SU-DHL-6 (cell line): ENCODE measurements around the gene SNAPC3.
"Not testable (repeated sequence)": the region's sequence is repeated elsewhere in the genome, so short reads cannot be mapped to it uniquely, and the experiment has no call there.

Source experiments
- H2AFZ ChIP-seq: fragments of 200-600 bp; sonication (generic); 2 replicates; pipeline ENCODE4 v1.6.1; 2014; ENCODE audit warnings: low read depth, mild to moderate bottlenecking, moderate library complexity, mixed read lengths, antibody characterized with exemption, low read length; ENCODE audit not compliant: severe bottlenecking
- H3F3A ChIP-seq: fragments of 200-600 bp; shearing (Covaris generic); 2 replicates; pipeline ENCODE4 v1.6.0; 2016; ENCODE audit warnings: antibody characterized with exemption, mild to moderate bottlenecking; ENCODE audit not compliant: insufficient read depth
- H3K27ac ChIP-seq: fragments of 200-600 bp; sonication (generic); 2 replicates; pipeline ENCODE4 v1.5.1; 2016; ENCODE audit warnings: low read depth, mild to moderate bottlenecking, low read length, moderate library complexity, mixed read lengths
- H3K27me3 ChIP-seq: fragments of 200-600 bp; sonication (generic), shearing (Covaris generic); 2 replicates; pipeline ENCODE4 v1.6.0; 2014; ENCODE audit warnings: mild to moderate bottlenecking, low read length
- H3K36me3 ChIP-seq: fragments of 200-600 bp; sonication (generic); 2 replicates; pipeline ENCODE4 v1.6.1; 2014; ENCODE audit warnings: mild to moderate bottlenecking, low read length, mixed read lengths
- H3K4me2 ChIP-seq: fragments of 300-600, 200-600 bp; shearing (Covaris generic), sonication (generic); 2 replicates; pipeline ENCODE4 v1.6.0; 2014; ENCODE audit warnings: low read length, low read depth, mild to moderate bottlenecking; ENCODE audit not compliant: poor library complexity, severe bottlenecking
- H3K4me3 ChIP-seq: fragments of 200-600 bp; sonication (generic); 2 replicates; pipeline ENCODE4 v1.5.1; 2014; ENCODE audit warnings: antibody characterized with exemption, low read length, mild to moderate bottlenecking, mixed read lengths; ENCODE audit not compliant: insufficient read depth, poor library complexity, severe bottlenecking
- H3K79me2 ChIP-seq: fragments of 200-600 bp; sonication (generic); 2 replicates; pipeline ENCODE4 v1.6.1; 2014; ENCODE audit warnings: mild to moderate bottlenecking, low read length, moderate library complexity; ENCODE audit not compliant: insufficient read depth
- H3K9ac ChIP-seq: fragments of 200-600 bp; sonication (generic); 2 replicates; pipeline ENCODE4 v1.7.0; 2014; ENCODE audit warnings: mild to moderate bottlenecking, low read length
- H3K9me2 ChIP-seq: fragments of 200-600 bp; sonication (generic); replicated peaks from 2 replicates; pipeline ENCODE4 v1.6.1; 2014; ENCODE audit warnings: low read length; ENCODE audit not compliant: insufficient read depth
- H3K9me3 ChIP-seq: fragments of 200-600 bp; sonication (generic); 2 replicates; pipeline ENCODE4 v1.6.1; 2014; ENCODE audit warnings: low read length, mixed read lengths; ENCODE audit not compliant: insufficient read depth
- H4K20me1 ChIP-seq: fragments of 200-600 bp; sonication (generic); 2 replicates; pipeline ENCODE4 v1.6.1; 2014; ENCODE audit warnings: low read depth, mild to moderate bottlenecking, antibody characterized with exemption, low read length, moderate library complexity, mixed read lengths
- CTCF ChIP-seq: fragments of 200-600 bp; sonication (generic); IDR thresholded peaks from one replicate; pipeline ENCODE4 v1.5.1; 2017; ENCODE audit warnings: antibody characterized with exemption, mild to moderate bottlenecking, low read length, moderate library complexity; ENCODE audit not compliant: insufficient read depth, poor library complexity, severe bottlenecking
- EZH2phosphoT487 ChIP-seq: fragments of 200-600 bp; sonication (generic), shearing (Covaris generic); conservative IDR thresholded peaks from 2 replicates; pipeline ENCODE4 v1.6.1; 2018; ENCODE audit warnings: mild to moderate bottlenecking, antibody characterized with exemption, low read length, moderate library complexity, mixed read lengths

The SNAPC3 gene

DNA sequence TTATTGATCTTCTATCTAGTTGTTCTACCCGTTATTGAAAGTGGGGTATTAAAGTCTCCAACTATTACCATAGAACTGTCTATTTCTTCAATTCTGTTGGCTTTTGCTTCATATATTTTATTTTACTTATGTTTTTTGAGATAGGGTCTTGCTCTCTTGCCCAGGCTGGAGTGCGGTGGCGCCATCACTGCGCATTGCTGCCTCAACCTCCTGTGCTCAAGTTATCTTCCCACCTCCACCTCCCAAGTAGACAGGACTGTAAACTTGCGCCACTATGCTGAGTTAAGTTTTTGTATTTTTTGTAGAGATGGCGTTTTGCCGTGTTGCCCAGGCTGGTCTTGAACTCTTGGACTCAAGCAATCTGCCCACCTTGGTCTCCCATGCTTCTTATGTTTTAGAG is 16.2 kb downstream of the SNAPC3 start:
- Histone ChIP-seq H4K20me1 (no peaks in the 10 kb centered on the region), H3F3A (no peaks in the 10 kb centered on the region), H3K79me2 (peaks cover 27% of the 10 kb centered on the region), H3K4me2 (no peak overlapping the region), H3K9ac (no peak overlapping the region), H3K9me2 (no peaks in the 10 kb centered on the region), H3K27me3 (no peaks in the 10 kb centered on the region), H3K27ac (no peak overlapping the region), H3K4me3 (no peak overlapping the region), H2AFZ (no peak overlapping the region), H3K9me3 (0 out of 2 replicates have a peak, but pooled peaks cover 4% of the 10 kb centered on the region), H3K36me3 (peaks cover 31% of the 10 kb centered on the region)
- TF ChIP-seq EZH2phosphoT487 (no peak), CTCF (no peak)

DNA sequence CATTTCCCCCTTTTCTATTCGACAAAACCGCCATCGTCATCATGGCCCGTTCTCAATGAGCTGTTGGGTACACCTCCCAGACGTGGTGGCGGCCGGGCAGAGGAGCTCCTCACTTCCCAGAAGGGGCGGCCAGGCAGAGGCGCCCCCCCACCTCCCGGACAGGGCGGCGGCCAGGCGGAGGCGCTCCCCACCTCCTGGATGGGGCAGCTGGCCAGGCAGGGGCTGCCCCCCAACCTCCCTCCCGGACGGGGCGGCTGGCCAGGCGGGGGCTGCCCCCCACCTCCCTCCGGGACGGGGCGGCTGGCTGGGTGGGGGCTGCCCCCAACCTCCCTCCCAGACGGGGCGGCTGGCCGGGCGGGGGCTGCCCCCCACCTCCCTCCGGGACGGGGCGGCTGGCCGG is 19.2 kb downstream of the SNAPC3 start:
- H3K9ac ChIP-seq, H3K4me3 ChIP-seq, H2AFZ ChIP-seq, H3K27me3 ChIP-seq, H3K9me2 ChIP-seq, H3K9me3 ChIP-seq, H3F3A ChIP-seq, H4K20me1 ChIP-seq, H3K4me2 ChIP-seq, H3K27ac ChIP-seq: not testable (repeated sequence)
- peaks cover 37% of the 10 kb centered on the region for H3K36me3 ChIP-seq
- H3K79me2 ChIP-seq = peaks cover 27% of the 10 kb centered on the region

GRCh38 chr9:15442264-15442663 is 19.6 kb downstream of the SNAPC3 start:
- not testable (repeated sequence) for H3K9ac ChIP-seq, H3K9me3 ChIP-seq, H3K27ac ChIP-seq, H3F3A ChIP-seq, H3K4me2 ChIP-seq, H3K9me2 ChIP-seq, H2AFZ ChIP-seq, H3K4me3 ChIP-seq, H3K27me3 ChIP-seq, H4K20me1 ChIP-seq
- H3K79me2 ChIP-seq = peaks cover 27% of the 10 kb centered on the region
- H3K36me3 ChIP-seq = peaks cover 41% of the 10 kb centered on the region

DNA sequence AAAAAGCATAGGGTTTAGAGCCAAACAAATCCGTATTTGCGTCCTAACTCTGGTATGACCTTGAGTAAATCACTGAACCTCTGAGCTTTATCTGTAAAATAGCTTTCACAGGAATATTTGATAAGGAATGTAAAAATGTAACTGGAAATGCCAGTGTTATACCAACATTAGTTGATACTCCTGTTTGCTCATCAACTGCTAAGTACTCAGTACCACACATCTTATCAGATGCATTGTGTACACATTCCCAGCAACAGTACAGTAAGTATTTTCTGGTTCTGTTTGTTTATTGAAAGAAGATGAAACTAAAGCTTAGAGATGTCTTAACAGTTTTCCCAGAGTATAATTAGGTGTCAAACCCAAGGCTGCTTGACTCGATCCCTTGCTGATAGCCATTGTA is 21.5 kb downstream of the SNAPC3 start:
- H3K4me2 ChIP-seq = no peak overlapping the region
- H3K27ac ChIP-seq = no peak overlapping the region
- H3K79me2 ChIP-seq = peaks cover 9% of the 10 kb centered on the region
- no peaks in the 10 kb centered on the region for H3K9me2 ChIP-seq
- H3K36me3 ChIP-seq = peaks cover 39% of the 10 kb centered on the region
- no peaks in the 10 kb centered on the region for H3K27me3 ChIP-seq
- TF ChIP-seq CTCF (no peak), EZH2phosphoT487 (no peak)
- H3K9me3 ChIP-seq = 0 out of 2 replicates have a peak, but pooled peaks cover 4% of the 10 kb centered on the region
- no peak overlapping the region for H3K9ac ChIP-seq
- H4K20me1 ChIP-seq = no peaks in the 10 kb centered on the region
- H3K4me3 ChIP-seq = no peak overlapping the region
- no peaks in the 10 kb centered on the region for H3F3A ChIP-seq
- no peak overlapping the region for H2AFZ ChIP-seq
